WTC11 (cell line): Measurements from ENCODE around the gene CLASP1. TPM values are rescaled to one million over a fixed set of nuclear protein-coding genes. Genes with fewer than 3 reads are reported as not detected.

Source experiments
- ATAC-seq: fragments of 200-7000 bp; cut with Tn5 transposase; 2 replicates; pipeline ENCODE4 v1.10.0; 2021; ENCODE audit warnings: mild to moderate bottlenecking, moderate library complexity
- CTCF ChIA-PET: fragments of 300-600 bp; sonication (Branson Sonifier 250); formaldehyde crosslinking; loops from one replicate; lab custom pipeline; 2021; ENCODE audit warnings: antibody characterized with exemption; lab: Charles Lee
- POLR2A ChIA-PET: fragments of 350-600 bp; sonication (Branson Sonifier 250); formaldehyde crosslinking; loops from one replicate; lab custom pipeline; 2021; ENCODE audit warnings: antibody characterized with exemption; lab: Charles Lee
- DNase-seq: peaks from one replicate; pipeline ENCODE4 v3.0.0; 2021; ENCODE audit warnings: low spot score
- H3K27ac Mint-ChIP-seq: 2 replicates; pipeline ENCODE4 v1.8.0; 2021; ENCODE audit warnings: mixed read lengths
- H3K27me3 Mint-ChIP-seq: 2 replicates; pipeline ENCODE4 v1.8.0; 2021; ENCODE audit warnings: low read depth, mild to moderate bottlenecking, moderate library complexity, mixed read lengths
- H3K36me3 Mint-ChIP-seq: 2 replicates; pipeline ENCODE4 v1.8.0; 2021; ENCODE audit warnings: mixed read lengths
- H3K4me1 Mint-ChIP-seq: 2 replicates; pipeline ENCODE4 v1.8.0; 2022; ENCODE audit warnings: mixed read lengths
- H3K4me3 Mint-ChIP-seq: 2 replicates; pipeline ENCODE4 v1.8.0; 2021; ENCODE audit warnings: mild to moderate bottlenecking, moderate library complexity, mixed read lengths
- H3K9me3 Mint-ChIP-seq: 2 replicates; pipeline ENCODE4 v1.8.0; 2021; ENCODE audit warnings: mixed read lengths
- ATF2 ChIP-seq: sonication (generic); formaldehyde crosslinking; IDR thresholded peaks from 2 replicates; pipeline ENCODE4 v1.8.1; 2022; ENCODE audit warnings: low read depth, missing genetic modification reagents, borderline replicate concordance
- ATF3 ChIP-seq: sonication (generic); formaldehyde crosslinking; conservative IDR thresholded peaks from 2 replicates; pipeline ENCODE4 v1.8.1; 2022; ENCODE audit warnings: mild to moderate bottlenecking, missing genetic modification reagents
- CREB1 ChIP-seq: sonication (generic); formaldehyde crosslinking; IDR thresholded peaks from 2 replicates; pipeline ENCODE4 v1.8.0; 2023; ENCODE audit warnings: mild to moderate bottlenecking, missing genetic modification reagents
- CTCF ChIP-seq: fragments of 200-600 bp; IDR thresholded peaks from 2 replicates; pipeline ENCODE4 v1.8.0; 2022; ENCODE audit warnings: antibody characterized with exemption
- E2F1 ChIP-seq: sonication (generic); formaldehyde crosslinking; IDR thresholded peaks from 2 replicates; pipeline ENCODE4 v1.8.0; 2022; ENCODE audit warnings: mild to moderate bottlenecking, missing genetic modification reagents
- E2F4 ChIP-seq: sonication (generic); formaldehyde crosslinking; IDR thresholded peaks from 2 replicates; pipeline ENCODE4 v1.8.1; 2022; ENCODE audit warnings: low read depth, mild to moderate bottlenecking, moderate library complexity, missing genetic modification reagents, borderline replicate concordance
- E2F5 ChIP-seq: sonication (generic); formaldehyde crosslinking; IDR thresholded peaks from 2 replicates; pipeline ENCODE4 v1.8.1; 2022; ENCODE audit warnings: mild to moderate bottlenecking, moderate library complexity, missing genetic modification reagents
- EMX1 ChIP-seq: fragments of 250-450 bp; sonication (Bioruptor Pico); IDR thresholded peaks from 2 replicates; pipeline ENCODE4 v1.8.0; 2021; ENCODE audit warnings: mild to moderate bottlenecking
- FOXP1 ChIP-seq: sonication (generic); formaldehyde crosslinking; IDR thresholded peaks from 2 replicates; pipeline ENCODE4 v1.8.0; 2022; ENCODE audit warnings: missing genetic modification reagents, mild to moderate bottlenecking, moderate library complexity, borderline replicate concordance
- GRHL2 ChIP-seq: fragments of 250-450 bp; sonication (Bioruptor Pico); IDR thresholded peaks from 2 replicates; pipeline ENCODE4 v1.8.0; 2022; ENCODE audit warnings: mild to moderate bottlenecking, moderate library complexity; ENCODE audit not compliant: insufficient replicate concordance, severe bottlenecking
- JUN ChIP-seq: sonication (generic); formaldehyde crosslinking; IDR thresholded peaks from 2 replicates; pipeline ENCODE4 v1.8.0; 2023; ENCODE audit warnings: mild to moderate bottlenecking, missing genetic modification reagents
- KAT7 ChIP-seq: sonication (generic); formaldehyde crosslinking; IDR thresholded peaks from 2 replicates; pipeline ENCODE4 v1.8.1; 2023; ENCODE audit warnings: missing genetic modification reagents, mild to moderate bottlenecking, borderline replicate concordance
- NFE2L1 ChIP-seq: sonication (generic); formaldehyde crosslinking; IDR thresholded peaks from 2 replicates; pipeline ENCODE4 v1.8.1; 2023; ENCODE audit warnings: missing genetic modification reagents
- NR2C2 ChIP-seq: sonication (generic); formaldehyde crosslinking; IDR thresholded peaks from 2 replicates; pipeline ENCODE4 v1.8.0; 2022; ENCODE audit warnings: mild to moderate bottlenecking, missing genetic modification reagents
- STAT6 ChIP-seq: sonication (generic); formaldehyde crosslinking; conservative IDR thresholded peaks from 2 replicates; pipeline ENCODE4 v1.8.1; 2023; ENCODE audit warnings: mild to moderate bottlenecking, low read depth, missing genetic modification reagents, moderate library complexity
- ZBTB21 ChIP-seq: sonication (generic); formaldehyde crosslinking; IDR thresholded peaks from 2 replicates; pipeline ENCODE4 v1.8.1; 2023; ENCODE audit warnings: mild to moderate bottlenecking, missing genetic modification reagents, borderline replicate concordance
- ZNF121 ChIP-seq: sonication (generic); formaldehyde crosslinking; IDR thresholded peaks from 2 replicates; pipeline ENCODE4 v1.8.0; 2023; ENCODE audit warnings: missing genetic modification reagents
- ZNF232 ChIP-seq: sonication (generic); formaldehyde crosslinking; IDR thresholded peaks from 2 replicates; pipeline ENCODE4 v1.8.0; 2022; ENCODE audit warnings: mild to moderate bottlenecking, missing genetic modification reagents
- ZNF263 ChIP-seq: sonication (generic); formaldehyde crosslinking; IDR thresholded peaks from 2 replicates; pipeline ENCODE4 v1.8.1; 2022; ENCODE audit warnings: low read depth, mild to moderate bottlenecking, moderate library complexity, missing genetic modification reagents
- ZNF317 ChIP-seq: sonication (generic); formaldehyde crosslinking; IDR thresholded peaks from 2 replicates; pipeline ENCODE4 v1.8.1; 2023; ENCODE audit warnings: low read depth, mild to moderate bottlenecking, moderate library complexity, missing genetic modification reagents, borderline replicate concordance
- total RNA-seq: library from RNA; stranded (reverse); gene quantifications from 3 replicates; pipeline ENCODE4 v1.2.3, GENCODE V29; 2021

Gene CLASP1
- total RNA-seq, 1 experiment from 2014 or later, result 50.0 TPM

GRCh38 chr2:121534007-121534406 is 115.3 kb downstream of the CLASP1 start:
- no peak overlapping the region for H3K4me3 Mint-ChIP-seq
- peaks cover 39% of the 10 kb centered on the region for H3K4me1 Mint-ChIP-seq
- DNase-seq, result no peak
- H3K27me3 Mint-ChIP-seq, result no peaks in the 10 kb centered on the region
- no peaks in the 10 kb centered on the region; the same call in 1 of the 2 replicates for H3K36me3 Mint-ChIP-seq
- CTCF ChIA-PET, result no interaction called here
- ATAC-seq, result no peak
- POLR2A ChIA-PET, result no interaction called here
- no peaks in the 10 kb centered on the region for H3K9me3 Mint-ChIP-seq
- TF ChIP-seq NFE2L1 (no peak), KAT7 (CRISPR knock-in tag) (no peak)
- peak overlapping the region; percentile 82 for H3K27ac Mint-ChIP-seq

GRCh38 chr2:121532894-121533293 is 116.4 kb downstream of the CLASP1 start:
- Mint-ChIP-seq H3K27me3 (no peaks in the 10 kb centered on the region), H3K4me1 (peaks cover 46% of the 10 kb centered on the region), H3K4me3 (0 out of 2 replicates have a peak overlapping the region, but pooled peaks have one; percentile 14), H3K36me3 (no peaks in the 10 kb centered on the region; the same call in 1 of the 2 replicates), H3K9me3 (no peaks in the 10 kb centered on the region), H3K27ac (peak overlapping the region; percentile 82)
- DNase-seq (no peak), ATAC-seq (no peak)
- ChIA-PET POLR2A (interaction anchor here (3.6 kb wide), 1 partner anchor 116 kb away, joined by 27 read pairs; the partner anchor contains the start of gene CLASP1), CTCF (interaction anchor here (2.2 kb wide), 1 partner anchor 186 kb away, joined by 9 read pairs; no protein-coding TSS in a partner anchor)
- no peak for TF ChIP-seq EMX1 (CRISPR knock-in tag)
- no peak for TF ChIP-seq JUN (CRISPR knock-in tag)
- TF ChIP-seq ZNF121, result no peak
- no peak for TF ChIP-seq STAT6 (CRISPR knock-in tag)
- no peak for TF ChIP-seq CTCF
- TF ChIP-seq ZNF232 (CRISPR knock-in tag), result no peak
- TF ChIP-seq ZBTB21 (CRISPR knock-in tag), result no peak
- TF ChIP-seq CREB1 (CRISPR knock-in tag), result no peak
- TF ChIP-seq GRHL2, result no peak
- no peak for TF ChIP-seq ATF2 (CRISPR knock-in tag)
- no peak for TF ChIP-seq E2F1 (CRISPR knock-in tag)
- TF ChIP-seq ZNF317 (CRISPR knock-in tag), result no peak
- TF ChIP-seq E2F4, result no peak
- no peak for TF ChIP-seq ZNF263 (CRISPR knock-in tag)
- no peak for TF ChIP-seq FOXP1 (CRISPR knock-in tag)
- no peak for TF ChIP-seq NR2C2 (CRISPR knock-in tag)
- TF ChIP-seq ATF3 (CRISPR knock-in tag), result no peak
- TF ChIP-seq E2F5, result no peak
